ENCODE results near the gene STARD10.

STARD10 gene

DNA sequence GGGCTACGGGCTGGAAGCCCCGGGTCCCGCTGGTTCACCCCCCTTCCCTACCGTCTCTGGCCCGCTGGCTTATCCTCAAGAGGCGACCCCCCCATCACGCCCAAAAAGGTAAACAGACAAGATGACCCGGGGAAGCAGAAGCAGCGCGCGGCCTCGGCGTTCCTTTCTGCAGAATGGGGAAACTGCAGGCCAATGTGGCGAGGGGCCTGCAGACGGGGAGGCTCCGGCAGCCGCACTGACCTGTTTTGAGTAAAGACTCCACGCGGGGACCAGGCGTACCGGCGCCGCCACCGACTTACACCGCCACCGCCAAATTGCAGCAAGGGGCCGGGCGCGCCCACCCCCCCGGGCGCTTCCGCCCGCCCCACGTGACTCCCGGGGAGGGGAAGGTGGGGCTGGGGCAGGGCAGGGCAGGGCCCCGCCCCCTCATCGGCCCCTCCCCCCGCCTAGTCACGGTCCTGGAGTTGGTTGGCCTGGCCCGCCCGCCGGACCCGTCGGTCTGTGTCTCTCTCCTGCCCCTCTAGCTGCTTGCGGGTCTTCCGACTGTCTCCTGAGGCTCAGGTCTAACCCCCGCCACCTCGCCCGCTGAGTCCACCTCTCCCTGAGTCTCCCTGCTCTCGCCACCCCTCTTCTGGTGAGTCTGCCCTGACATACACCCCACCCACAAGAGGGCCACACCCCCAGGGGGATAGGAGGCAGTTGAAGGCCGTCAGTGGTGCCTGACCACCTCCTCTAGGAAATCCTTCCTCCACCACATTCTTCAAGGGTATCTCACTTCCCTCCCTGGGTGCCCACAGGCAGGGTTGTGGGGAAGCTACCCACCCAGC lies 41.5 kb downstream of the STARD10 start, which contains the start of gene ARAP1:
TSS of gene ARAP1 (minus strand) at position 321 of the 827 bp plus-strand sequence. CDS start 25,280 bp downstream, outside the sequence.
- DNase-seq (ENCODE audit: low spot score in 2 of 2): peak; percentile 66 to 86
- H3K27me3 ChIP-seq (ENCODE audit: low read depth): no peaks in the 10 kb centered on the region
- in situ Hi-C loops (cut with MboI; ENCODE audit: low sequenced_read_pairs): no loop called here
- H3K4me3 ChIP-seq: peak within 1 kb of the TSS; percentile 77
- no peaks in the 10 kb centered on the region for H3K9me3 ChIP-seq
- no peaks in the 10 kb centered on the region for H3K36me3 ChIP-seq (replicated peaks)
- H3K4me1 ChIP-seq: peaks cover 9% of the 10 kb centered on the region

- no peaks in the 10 kb centered on the region for H3K36me3 ChIP-seq (replicated peaks)
- H3K9me3 ChIP-seq: no peaks in the 10 kb centered on the region
- in situ Hi-C loops (cut with MboI; ENCODE audit: low sequenced_read_pairs): no loop called here
- no peaks in the 10 kb centered on the region for H3K27me3 ChIP-seq (ENCODE audit: low read depth)
- H3K4me3 ChIP-seq: peak overlapping the region; percentile 77
- peak in 1 of 2 experiments; percentile 27 for DNase-seq (ENCODE audit: low spot score in 2 of 2)
- peaks cover 9% of the 10 kb centered on the region for H3K4me1 ChIP-seq
These were observed 42.4 kb downstream of the STARD10 start for GRCh38 chr11:72751116-72752087.

- in situ Hi-C loops (cut with MboI; ENCODE audit: low sequenced_read_pairs): no loop called here
- Histone ChIP-seq H3K4me3 (no peak overlapping the region), H3K4me1 (peaks cover 9% of the 10 kb centered on the region), H3K27me3 (ENCODE audit: low read depth) (no peaks in the 10 kb centered on the region), H3K36me3 (replicated peaks) (no peaks in the 10 kb centered on the region), H3K9me3 (no peaks in the 10 kb centered on the region)
- no peak for DNase-seq (ENCODE audit: low spot score in 2 of 2)
These were observed 43.2 kb downstream of the STARD10 start for GRCh38 chr11:72750556-72751115.

GRCh38 chr11:72750086-72750485 lies 43.8 kb downstream of the STARD10 start:
- in situ Hi-C loops (cut with MboI; ENCODE audit: low sequenced_read_pairs): no loop called here
- Histone ChIP-seq H3K9me3 (no peaks in the 10 kb centered on the region), H3K4me1 (peaks cover 9% of the 10 kb centered on the region), H3K27me3 (ENCODE audit: low read depth) (no peaks in the 10 kb centered on the region), H3K4me3 (no peak overlapping the region), H3K36me3 (replicated peaks) (no peaks in the 10 kb centered on the region)
- no peak for DNase-seq (ENCODE audit: low spot score in 2 of 2)

- Histone ChIP-seq H3K9me3 (no peaks in the 10 kb centered on the region), H3K4me3 (no peak overlapping the region), H3K27me3 (ENCODE audit: low read depth) (no peaks in the 10 kb centered on the region), H3K4me1 (peaks cover 5% of the 10 kb centered on the region), H3K36me3 (replicated peaks) (no peaks in the 10 kb centered on the region)
- DNase-seq (ENCODE audit: low spot score in 2 of 2): no peak
- in situ Hi-C loops (cut with MboI; ENCODE audit: low sequenced_read_pairs): no loop called here
These were observed 46.5 kb downstream of the STARD10 start for GRCh38 chr11:72747289-72747855.

DNA sequence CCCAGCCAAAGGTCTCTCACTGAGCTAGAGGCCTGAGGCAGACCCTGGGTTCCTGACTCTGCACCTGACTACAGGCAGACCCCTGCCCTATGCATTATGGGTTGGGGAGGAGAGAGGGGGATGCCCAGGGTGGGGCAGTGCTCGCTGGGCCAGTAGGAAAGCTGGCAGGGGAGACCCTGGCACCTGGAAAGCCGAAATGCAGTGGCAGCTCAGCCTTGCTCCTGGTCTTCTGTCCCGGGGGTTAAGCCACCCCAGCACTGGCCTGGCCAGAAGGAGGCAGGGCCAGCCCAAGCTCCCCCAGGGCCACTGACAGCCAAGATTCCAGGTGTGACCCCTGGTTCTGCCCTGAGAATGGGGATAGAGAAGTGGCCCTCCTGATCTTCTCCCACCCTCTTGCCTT lies 47.0 kb downstream of the STARD10 start:
- in situ Hi-C loops (cut with MboI; ENCODE audit: low sequenced_read_pairs): no loop called here

GRCh38 chr11:72745925-72746550 lies 47.8 kb downstream of the STARD10 start:
- H3K36me3 ChIP-seq (replicated peaks): no peaks in the 10 kb centered on the region
- no peak for DNase-seq (ENCODE audit: low spot score in 2 of 2)
- peaks cover under 1% of the 10 kb centered on the region; the same call in 1 of the 2 replicates for H3K4me1 ChIP-seq
- H3K27me3 ChIP-seq (ENCODE audit: low read depth): no peaks in the 10 kb centered on the region
- in situ Hi-C loops (cut with MboI; ENCODE audit: low sequenced_read_pairs): no loop called here
- no peaks in the 10 kb centered on the region for H3K9me3 ChIP-seq
- H3K4me3 ChIP-seq: no peak overlapping the region

More for the DNA sequence above, 47.0 kb downstream of the STARD10 start:
- Histone ChIP-seq H3K36me3 (replicated peaks) (no peaks in the 10 kb centered on the region), H3K4me1 (peaks cover 5% of the 10 kb centered on the region), H3K27me3 (ENCODE audit: low read depth) (no peaks in the 10 kb centered on the region), H3K4me3 (no peak overlapping the region), H3K9me3 (no peaks in the 10 kb centered on the region)
- no peak for DNase-seq (ENCODE audit: low spot score in 2 of 2)

- no peaks in the 10 kb centered on the region for H3K4me1 ChIP-seq
- H3K4me3 ChIP-seq: no peak overlapping the region
- DNase-seq (ENCODE audit: low spot score in 2 of 2): no peak
- H3K36me3 ChIP-seq (replicated peaks): no peaks in the 10 kb centered on the region
- no peaks in the 10 kb centered on the region for H3K9me3 ChIP-seq
- H3K27me3 ChIP-seq (ENCODE audit: low read depth): no peaks in the 10 kb centered on the region
- in situ Hi-C loops (cut with MboI; ENCODE audit: low sequenced_read_pairs): no loop called here
These were observed 48.3 kb downstream of the STARD10 start for GRCh38 chr11:72745511-72745910.

- no peaks in the 10 kb centered on the region for H3K9me3 ChIP-seq
- in situ Hi-C loops (cut with MboI; ENCODE audit: low sequenced_read_pairs): no loop called here
- no peaks in the 10 kb centered on the region for H3K4me1 ChIP-seq
- no peak overlapping the region for H3K4me3 ChIP-seq
- H3K36me3 ChIP-seq (replicated peaks): no peaks in the 10 kb centered on the region
- DNase-seq (ENCODE audit: low spot score in 2 of 2): no peak
- no peaks in the 10 kb centered on the region for H3K27me3 ChIP-seq (ENCODE audit: low read depth)
These were observed 49.4 kb downstream of the STARD10 start for GRCh38 chr11:72744474-72744873.

- in situ Hi-C loops (cut with MboI; ENCODE audit: low sequenced_read_pairs): no loop called here
- Histone ChIP-seq H3K36me3 (replicated peaks) (no peaks in the 10 kb centered on the region), H3K27me3 (ENCODE audit: low read depth) (no peaks in the 10 kb centered on the region), H3K9me3 (no peaks in the 10 kb centered on the region), H3K4me1 (no peaks in the 10 kb centered on the region), H3K4me3 (no peak overlapping the region)
- no peak for DNase-seq (ENCODE audit: low spot score in 2 of 2)
These were observed 50.3 kb downstream of the STARD10 start for GRCh38 chr11:72743321-72744221.

DNA sequence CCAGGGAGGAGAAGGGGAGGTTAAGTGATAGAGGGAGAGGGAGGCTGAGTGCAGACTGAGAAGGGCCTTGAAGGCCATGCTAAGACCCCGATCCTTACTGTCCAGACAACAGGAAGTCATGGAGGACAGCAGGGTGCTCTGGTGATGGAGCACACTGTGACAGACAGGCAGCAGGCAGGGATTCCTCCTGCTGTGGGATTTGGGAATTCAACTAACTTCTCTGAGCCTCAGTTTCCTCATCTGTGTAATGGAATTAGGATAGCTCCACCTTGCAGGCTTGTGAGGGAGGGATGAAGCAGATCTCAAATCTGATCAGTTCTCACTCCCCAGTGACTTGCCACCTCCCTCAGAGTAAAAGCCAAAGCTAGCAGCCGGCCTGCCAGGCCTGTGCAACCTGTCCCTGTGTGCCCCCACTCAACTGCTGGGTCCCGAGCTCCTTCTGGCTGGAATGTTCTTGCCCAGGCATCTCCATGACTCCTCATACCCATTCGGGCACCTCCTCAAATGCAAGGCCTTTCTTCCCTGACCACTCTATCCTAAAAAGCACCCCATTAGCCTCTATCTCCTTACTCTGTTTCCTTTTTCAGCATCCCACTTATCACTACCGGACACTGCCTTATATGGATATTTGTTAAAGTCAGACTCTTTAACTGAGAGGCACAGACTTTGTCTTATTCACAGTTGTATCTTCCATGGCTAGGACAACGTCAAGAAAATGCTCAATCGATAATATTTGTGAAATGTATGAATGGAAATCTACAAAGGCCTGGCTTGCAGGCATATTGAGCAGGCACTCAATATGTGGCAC lies 51.1 kb downstream of the STARD10 start:
- no peak overlapping the region for H3K4me3 ChIP-seq
- no peaks in the 10 kb centered on the region for H3K9me3 ChIP-seq
- in situ Hi-C loops (cut with MboI; ENCODE audit: low sequenced_read_pairs): no loop called here
- H3K27me3 ChIP-seq (ENCODE audit: low read depth): no peaks in the 10 kb centered on the region
- DNase-seq (ENCODE audit: low spot score in 2 of 2): no peak
- no peaks in the 10 kb centered on the region for H3K4me1 ChIP-seq
- no peaks in the 10 kb centered on the region for H3K36me3 ChIP-seq (replicated peaks)

Data from HAP-1 (cell line).